ENCODE measurements around the gene PODXL2. TPM values are rescaled to one million over a fixed set of nuclear protein-coding genes. Genes with fewer than 3 reads are reported as not detected.

PODXL2 gene
- total RNA-seq, 1 experiment from 2014 or later, result 15.3 TPM

DNA sequence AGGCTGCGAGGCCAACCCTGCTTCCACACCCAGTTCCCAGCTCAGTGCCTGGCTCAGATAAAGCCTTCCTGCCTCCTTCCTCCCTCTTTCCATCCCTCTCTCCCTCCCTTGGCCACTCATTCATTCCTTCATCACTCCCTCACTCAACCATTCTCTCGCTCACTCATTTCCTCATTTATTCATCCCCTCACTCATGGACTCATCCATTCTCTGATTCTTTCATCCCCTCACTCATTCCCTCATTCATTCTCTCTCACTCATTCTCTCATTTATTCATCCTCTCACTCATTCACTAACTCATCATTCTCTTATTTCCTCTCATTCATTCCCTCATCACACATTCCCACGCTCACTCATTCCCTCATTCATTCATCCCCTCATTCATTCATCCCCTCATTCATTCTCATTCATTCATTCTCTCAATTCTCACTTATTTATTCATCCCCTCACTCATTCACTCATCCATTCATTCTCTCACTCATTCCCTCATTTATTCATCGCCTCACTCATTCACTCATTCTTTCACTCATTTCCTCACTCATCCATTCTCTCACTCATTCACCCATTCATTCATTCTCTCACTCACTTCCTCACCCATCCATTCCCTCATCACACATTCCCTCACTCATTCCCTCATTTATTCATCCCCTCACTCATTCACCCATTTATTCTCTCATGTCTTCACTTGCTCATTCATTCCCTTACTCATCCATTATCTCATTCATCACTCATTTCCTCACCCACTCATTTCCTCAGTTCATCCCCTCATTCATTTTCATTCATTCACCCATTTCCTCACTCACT is 56.9 kb downstream of the PODXL2 start:
- Histone ChIP-seq H3K27ac (ENCODE audit: low read length) (no peak overlapping the region), H3K4me1 (ENCODE audit: control insufficient read depth, insufficient read depth, low read length) (no peaks in the 10 kb centered on the region), H3K36me3 (ENCODE audit: control insufficient read depth, insufficient read depth, low read length) (no peaks in the 10 kb centered on the region), H3K9me3 (ENCODE audit: control insufficient read depth, insufficient read depth, low read depth, low read length) (no peaks in the 10 kb centered on the region), H3K4me3 (ENCODE audit: low read depth in 2 of 2, low read length in 2 of 2) (no peak overlapping the region), H3K27me3 (ENCODE audit: control insufficient read depth, insufficient read depth, low read length) (no peaks in the 10 kb centered on the region)
- no TSS peak for BruUV-seq (replicated peaks)
- POLR2A ChIA-PET, result no interaction called here
- intact Hi-C loops (cut with micrococcal nuclease; ENCODE audit: unreplicated experiment), result no loop called here
- CTCF ChIA-PET, result interaction anchor here (0.6 kb wide), 1 partner anchor 54 kb away, joined by 3 read pairs; no protein-coding TSS in a partner anchor
- ATAC-seq, result no peak; the same call in 1 of the 2 replicates
- TF ChIP-seq POLR2AphosphoS5 (IDR thresholded peaks at IDR 0.05; ENCODE audit: low read depth, low read length) (no peak), TCF7L2 (IDR thresholded peaks at IDR 0.05; ENCODE audit: low read depth, low read length) (no peak)
- DNase-seq (ENCODE audit: low read depth, low spot score), result no peak
- in situ Hi-C loops (cut with HindIII; ENCODE audit: low pct_unique_long_range_greater_than_20kb, low sequenced_read_pairs), result no loop called here

- H3K27me3 ChIP-seq (ENCODE audit: control insufficient read depth, insufficient read depth, low read length), result no peaks in the 10 kb centered on the region
- no peak overlapping the region for H3K27ac ChIP-seq (ENCODE audit: low read length)
- POLR2A ChIA-PET, result no interaction called here
- no peak overlapping the region for H3K4me3 ChIP-seq (ENCODE audit: low read depth in 2 of 2, low read length in 2 of 2)
- intact Hi-C loops (cut with micrococcal nuclease; ENCODE audit: unreplicated experiment) (no loop called here), in situ Hi-C loops (cut with HindIII; ENCODE audit: low pct_unique_long_range_greater_than_20kb, low sequenced_read_pairs) (no loop called here)
- TF ChIP-seq TCF7L2 (IDR thresholded peaks at IDR 0.05; ENCODE audit: low read depth, low read length) (no peak), SIN3A (IDR thresholded peaks at IDR 0.05; ENCODE audit: borderline replicate concordance, insufficient read depth, low read depth, low read length) (no peak), REST (IDR thresholded peaks at IDR 0.05; ENCODE audit: insufficient read depth in 1 of 2, low read depth in 2 of 2, low read length in 1 of 2) (no peak), POLR2AphosphoS5 (IDR thresholded peaks at IDR 0.05; ENCODE audit: low read depth, low read length) (no peak)
- TF ChIP-seq, protein P1, sequence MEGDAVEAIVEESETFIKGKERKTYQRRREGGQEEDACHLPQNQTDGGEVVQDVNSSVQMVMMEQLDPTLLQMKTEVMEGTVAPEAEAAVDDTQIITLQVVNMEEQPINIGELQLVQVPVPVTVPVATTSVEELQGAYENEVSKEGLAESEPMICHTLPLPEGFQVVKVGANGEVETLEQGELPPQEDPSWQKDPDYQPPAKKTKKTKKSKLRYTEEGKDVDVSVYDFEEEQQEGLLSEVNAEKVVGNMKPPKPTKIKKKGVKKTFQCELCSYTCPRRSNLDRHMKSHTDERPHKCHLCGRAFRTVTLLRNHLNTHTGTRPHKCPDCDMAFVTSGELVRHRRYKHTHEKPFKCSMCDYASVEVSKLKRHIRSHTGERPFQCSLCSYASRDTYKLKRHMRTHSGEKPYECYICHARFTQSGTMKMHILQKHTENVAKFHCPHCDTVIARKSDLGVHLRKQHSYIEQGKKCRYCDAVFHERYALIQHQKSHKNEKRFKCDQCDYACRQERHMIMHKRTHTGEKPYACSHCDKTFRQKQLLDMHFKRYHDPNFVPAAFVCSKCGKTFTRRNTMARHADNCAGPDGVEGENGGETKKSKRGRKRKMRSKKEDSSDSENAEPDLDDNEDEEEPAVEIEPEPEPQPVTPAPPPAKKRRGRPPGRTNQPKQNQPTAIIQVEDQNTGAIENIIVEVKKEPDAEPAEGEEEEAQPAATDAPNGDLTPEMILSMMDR (IDR thresholded peaks at IDR 0.05), result no peak
- no peak for DNase-seq (ENCODE audit: low read depth, low spot score)
- no peaks in the 10 kb centered on the region for H3K4me1 ChIP-seq (ENCODE audit: control insufficient read depth, insufficient read depth, low read length)
- H3K9me3 ChIP-seq (ENCODE audit: control insufficient read depth, insufficient read depth, low read depth, low read length), result no peaks in the 10 kb centered on the region
- CTCF ChIA-PET, result no interaction called here
- H3K36me3 ChIP-seq (ENCODE audit: control insufficient read depth, insufficient read depth, low read length), result no peaks in the 10 kb centered on the region
- no TSS peak for BruUV-seq (replicated peaks)
- ATAC-seq, result no peak
Measured at GRCh38 chr3:127686512-127686894, 57.5 kb downstream of the PODXL2 start.

- intact Hi-C loops (cut with micrococcal nuclease; ENCODE audit: unreplicated experiment) (no loop called here), in situ Hi-C loops (cut with HindIII; ENCODE audit: low pct_unique_long_range_greater_than_20kb, low sequenced_read_pairs) (no loop called here)
- H3K27ac ChIP-seq (ENCODE audit: low read length), result no peak overlapping the region
- no peaks in the 10 kb centered on the region for H3K4me1 ChIP-seq (ENCODE audit: control insufficient read depth, insufficient read depth, low read length)
- no TSS peak for BruUV-seq (replicated peaks)
- H3K4me3 ChIP-seq (ENCODE audit: low read depth in 2 of 2, low read length in 2 of 2), result no peak overlapping the region
- H3K9me3 ChIP-seq (ENCODE audit: control insufficient read depth, insufficient read depth, low read depth, low read length), result no peaks in the 10 kb centered on the region
- H3K27me3 ChIP-seq (ENCODE audit: control insufficient read depth, insufficient read depth, low read length), result no peaks in the 10 kb centered on the region
- H3K36me3 ChIP-seq (ENCODE audit: control insufficient read depth, insufficient read depth, low read length), result no peaks in the 10 kb centered on the region
- ChIA-PET POLR2A (no interaction called here), CTCF (no interaction called here)
- TF ChIP-seq SIN3A (IDR thresholded peaks at IDR 0.05; ENCODE audit: borderline replicate concordance, insufficient read depth, low read depth, low read length) (no peak), REST (IDR thresholded peaks at IDR 0.05; ENCODE audit: insufficient read depth in 1 of 2, low read depth in 2 of 2, low read length in 1 of 2) (no peak), TCF7L2 (IDR thresholded peaks at IDR 0.05; ENCODE audit: low read depth, low read length) (no peak), POLR2AphosphoS5 (IDR thresholded peaks at IDR 0.05; ENCODE audit: low read depth, low read length) (no peak)
- TF ChIP-seq, protein P1 (IDR thresholded peaks at IDR 0.05), result no peak
- ATAC-seq (no peak), DNase-seq (ENCODE audit: low read depth, low spot score) (no peak)
Measured at GRCh38 chr3:127687228-127687737, 58.3 kb downstream of the PODXL2 start.

All from Panc1 (cell line).